Right ventricle myocardium inferior (tissue), 1 donor: Measurements from ENCODE around the gene RAB3B. TPM values are rescaled to one million over a fixed set of nuclear protein-coding genes. Genes with fewer than 3 reads are reported as not detected.

Experiments
- ATAC-seq: fragments of 200-7000 bp; cut with Tn5 transposase; one replicate; pipeline ENCODE4 v1.9.1; 2020; ENCODE audit warnings: mild to moderate bottlenecking, moderate library complexity
- DNase-seq: peaks from one replicate; pipeline ENCODE4 v3.0.0; 2021; ENCODE audit errors: missing footprints
- intact Hi-C: fragments of 100-400 bp; cut with DNase I; formaldehyde crosslinking; loops from one replicate; pipeline ENCODE4 v1.11.0; 2022
- total RNA-seq: library from RNA; stranded (reverse); fragmentation: NEBNext Ultra II Directional; extraction: Animal tissue kit (Norgen Biotek cat#: 25700); gene quantifications from one replicate; pipeline ENCODE4 v1.2.1, GENCODE V29; 2021
- donor health status: DM: no; HTN: yes; CAD: no; lungs with severe emphysema.

Gene RAB3B
- total RNA-seq, 1 donor from 2014 or later = not detected

GRCh38 chr1:51858892-51859291, 131.6 kb downstream of the RAB3B start:
- DNase-seq (no peak), ATAC-seq (no peak)
- intact Hi-C loops = no loop called here

Other genes starting within 250 kb of the RAB3B start
- 146 TPM for gene NRDC, start 112.0 kb downstream of the RAB3B start, total RNA-seq
- gene KTI12, start 43.1 kb upstream of the RAB3B start, total RNA-seq = 3.1 TPM
- gene TXNDC12, start 64.5 kb upstream of the RAB3B start, total RNA-seq = 21.2 TPM
- 25.5 TPM for gene BTF3L4, start 65.6 kb upstream of the RAB3B start, total RNA-seq
- gene ZFYVE9, start 151.4 kb upstream of the RAB3B start, total RNA-seq = 18.0 TPM